Common myeloid progenitor, CD34-positive (primary cell): ENCODE measurements around the gene INTS7.
A peak's percentile ranks its signal among the peaks of the same experiment; 100 is the strongest.

Source experiments
- CTCF ChIA-PET: fragments of 350-600 bp; sonication (Branson Sonifier 250); formaldehyde crosslinking; loops from one replicate; lab custom pipeline; 2021; ENCODE audit warnings: antibody characterized with exemption; lab: Charles Lee
- POLR2A ChIA-PET: fragments of 350-600 bp; sonication (Branson Sonifier 250); formaldehyde crosslinking; loops from one replicate; lab custom pipeline; 2021; ENCODE audit warnings: antibody characterized with exemption; lab: Charles Lee
- DNase-seq, 3 donors: peaks; one replicate each; pipeline versions ENCODE4 v3.0.0 to v3.0.0-alpha.2; 2013
- H3K27ac ChIP-seq, 2 experiments: 1 replicate in 1 of 2; 2 replicates in 1 of 2; pipeline ENCODE4 v1.7.0; 2013; ENCODE audit warnings: inconsistent platforms in 2 of 2, low read length in 2 of 2, mild to moderate bottlenecking in 2 of 2, low read depth in 1 of 2, moderate library complexity in 1 of 2; ENCODE audit not compliant: severe bottlenecking in 2 of 2, insufficient read depth in 1 of 2, poor library complexity in 1 of 2
- H3K27me3 ChIP-seq, 5 experiments: replicated peaks in 2 of 5; 1 replicate in 3 of 5; 2 replicates in 2 of 5; pipeline versions ENCODE4 v1.6.1 to v1.7.0; 2013; ENCODE audit warnings: low read length in 4 of 5, mild to moderate bottlenecking in 2 of 5, moderate library complexity in 2 of 5, inconsistent platforms in 1 of 5; ENCODE audit not compliant: insufficient read depth in 5 of 5, control insufficient read depth in 4 of 5
- H3K36me3 ChIP-seq, 4 experiments: 1 replicate in 2 of 4; 2 replicates in 2 of 4; pipeline versions ENCODE4 v1.6.1 to v1.7.0; 2013; ENCODE audit warnings: low read length in 3 of 4, control low read depth in 1 of 4, mild to moderate bottlenecking in 1 of 4; ENCODE audit not compliant: control insufficient read depth in 4 of 4, insufficient read depth in 4 of 4
- H3K4me1 ChIP-seq, 4 experiments: 1 replicate in 3 of 4; 2 replicates in 1 of 4; pipeline versions ENCODE4 v1.6.1 to v1.7.1; 2013; ENCODE audit warnings: low read length in 3 of 4, mild to moderate bottlenecking in 3 of 4, control low read depth in 1 of 4, inconsistent platforms in 1 of 4, moderate library complexity in 1 of 4; ENCODE audit not compliant: control insufficient read depth in 4 of 4, insufficient read depth in 4 of 4; ENCODE audit errors: control extremely low read depth in 1 of 4
- H3K4me3 ChIP-seq, 7 experiments: 1 replicate in 4 of 7; 2 replicates in 3 of 7; pipeline versions ENCODE4 v1.5.1 to v1.7.0; 2013; ENCODE audit warnings: mild to moderate bottlenecking in 7 of 7, low read length in 6 of 7, moderate library complexity in 6 of 7, inconsistent platforms in 2 of 7, low read depth in 2 of 7, control low read depth in 1 of 7; ENCODE audit not compliant: insufficient read depth in 4 of 7, control insufficient read depth in 1 of 7; ENCODE audit errors: extremely low read depth in 1 of 7
- H3K9me3 ChIP-seq, 5 experiments: 1 replicate in 4 of 5; 2 replicates in 1 of 5; pipeline versions ENCODE4 v1.6.1 to v1.7.1; 2013; ENCODE audit warnings: low read length in 4 of 5, mild to moderate bottlenecking in 2 of 5, inconsistent platforms in 1 of 5, low read depth in 1 of 5, moderate library complexity in 1 of 5; ENCODE audit not compliant: control insufficient read depth in 4 of 5, insufficient read depth in 2 of 5; ENCODE audit errors: control extremely low read depth in 1 of 5
- WGBS: methylation state at CpG from one replicate; pipeline ENCODE4 v1.1.5; 2013; ENCODE audit not compliant: insufficient coverage; 5-methylcytosine and 5-hydroxymethylcytosine counted together

The INTS7 gene

GRCh38 chr1:212073490-212073889, 38.1 kb upstream of the INTS7 start:
- Histone ChIP-seq H3K9me3 (no peaks in the 10 kb centered on the region), H3K27me3 (no peaks in the 10 kb centered on the region), H3K4me1 (peaks cover 0 to 7% (median 0%) of the 10 kb centered on the region in 4 experiments), H3K27ac (no peak overlapping the region), H3K4me3 (no peak overlapping the region), H3K36me3 (peaks cover 0 to 67% (median 8%) of the 10 kb centered on the region in 4 experiments)
- ChIA-PET POLR2A (no interaction called here), CTCF (interaction anchor here (0.9 to 5.5 kb wide), 9 partner anchors 9 to 384 kb away, joined by 3 to 111 read pairs (median 4); no protein-coding TSS in a partner anchor)
- peak in 2 of 3 donors; percentile 37 to 42 for DNase-seq
- 100% methylated on average over 1 of the region's 1 CpG for WGBS

GRCh38 chr1:212072047-212072446, 36.7 kb upstream of the INTS7 start:
- Histone ChIP-seq H3K27me3 (no peaks in the 10 kb centered on the region), H3K4me1 (peaks cover 0 to 7% (median 0%) of the 10 kb centered on the region in 4 experiments), H3K36me3 (peaks cover 1 to 68% (median 12%) of the 10 kb centered on the region in 4 experiments), H3K4me3 (no peak overlapping the region), H3K27ac (no peak overlapping the region), H3K9me3 (no peaks in the 10 kb centered on the region)
- ChIA-PET CTCF (interaction anchor here (0.7 to 5.5 kb wide), 19 partner anchors 7 to 395 kb away, joined by 3 to 111 read pairs (median 9); no protein-coding TSS in a partner anchor), POLR2A (no interaction called here)
- DNase-seq = no peak
- WGBS = no CpG with 5 or more reads among the region's 1 CpG

GRCh38 chr1:212070720-212071302, 35.5 kb upstream of the INTS7 start:
- peak; percentile 59 to 69 (median 66) for DNase-seq
- Histone ChIP-seq H3K9me3 (no peaks in the 10 kb centered on the region), H3K4me3 (no peak overlapping the region), H3K36me3 (peaks cover 7 to 68% (median 13%) of the 10 kb centered on the region in 4 experiments), H3K27me3 (no peaks in the 10 kb centered on the region), H3K27ac (no peak overlapping the region), H3K4me1 (peaks cover 0 to 7% (median 0%) of the 10 kb centered on the region in 4 experiments)
- CTCF ChIA-PET = interaction anchor here (0.6 to 5.5 kb wide), 60 partner anchors 9 to 706 kb away, joined by 3 to 111 read pairs (median 4); partner anchors contain the start of genes DTL and INTS7
- POLR2A ChIA-PET = no interaction called here

- ChIA-PET CTCF (no interaction called here), POLR2A (no interaction called here)
- H3K4me1 ChIP-seq = no peaks in the 10 kb centered on the region
- H3K4me3 ChIP-seq = no peak overlapping the region
- no peak for DNase-seq
- peaks cover 7 to 64% (median 15%) of the 10 kb centered on the region in 4 experiments for H3K36me3 ChIP-seq
- H3K27me3 ChIP-seq = no peaks in the 10 kb centered on the region
- no peaks in the 10 kb centered on the region for H3K9me3 ChIP-seq
- no peak overlapping the region for H3K27ac ChIP-seq
- WGBS = 100% methylated on average over 1 of the region's 3 CpGs
Measured at GRCh38 chr1:212067787-212068186, 32.4 kb upstream of the INTS7 start.

- 60% methylated on average over 1 of the region's 5 CpGs for WGBS
- H3K27ac ChIP-seq = no peak overlapping the region
- no peak overlapping the region for H3K4me3 ChIP-seq
- H3K36me3 ChIP-seq = peaks cover 2 to 35% (median 10%) of the 10 kb centered on the region in 4 experiments
- peak; percentile 47 to 68 (median 61) for DNase-seq
- CTCF ChIA-PET = interaction anchor here (0.5 to 6.0 kb wide), 25 partner anchors 8 to 927 kb away, joined by 3 to 83 read pairs (median 4); partner anchors contain the start of genes INTS7 and PPP2R5A
- no peaks in the 10 kb centered on the region for H3K27me3 ChIP-seq
- POLR2A ChIA-PET = no interaction called here
- peaks cover 0 to under 1% (median 0%) of the 10 kb centered on the region in 5 experiments for H3K9me3 ChIP-seq
- no peaks in the 10 kb centered on the region for H3K4me1 ChIP-seq
Measured at GRCh38 chr1:212062832-212063438, 27.6 kb upstream of the INTS7 start.

GRCh38 chr1:212060632-212061472, 25.5 kb upstream of the INTS7 start:
- DNase-seq = no peak
- 67% methylated on average over 3 of the region's 6 CpGs for WGBS
- no peaks in the 10 kb centered on the region for H3K4me1 ChIP-seq
- peaks cover 0 to 19% (median 2%) of the 10 kb centered on the region in 5 experiments for H3K9me3 ChIP-seq
- no peak overlapping the region for H3K4me3 ChIP-seq
- H3K27ac ChIP-seq = no peak overlapping the region
- POLR2A ChIA-PET = no interaction called here
- H3K27me3 ChIP-seq = no peaks in the 10 kb centered on the region
- H3K36me3 ChIP-seq = peaks cover 0 to 31% (median 14%) of the 10 kb centered on the region in 4 experiments
- CTCF ChIA-PET = interaction anchor here (0.6 to 5.0 kb wide), 7 partner anchors 10 to 395 kb away, joined by 3 to 43 read pairs (median 5); no protein-coding TSS in a partner anchor
